Chondrocyte (in vitro differentiated cells): ENCODE measurements around the gene GSTT4. TPM values are rescaled to one million over a fixed set of nuclear protein-coding genes. Genes with fewer than 3 reads are reported as not detected.

Experiments
- DNase-seq: peaks from one replicate; pipeline ENCODE4 v3.0.0; 2021; ENCODE audit warnings: mixed read lengths, low spot score
- H3K27ac Mint-ChIP-seq: one replicate; pipeline ENCODE4 v1.8.0; 2021; ENCODE audit warnings: mild to moderate bottlenecking, moderate library complexity, mixed read lengths; ENCODE audit not compliant: unreplicated experiment
- H3K27me3 Mint-ChIP-seq: 2 replicates; pipeline ENCODE4 v1.8.0; 2021; ENCODE audit warnings: low read depth, mixed read lengths
- H3K36me3 Mint-ChIP-seq: 2 replicates; pipeline ENCODE4 v1.8.0; 2021; ENCODE audit warnings: low read depth, mixed read lengths
- H3K4me1 Mint-ChIP-seq: 2 replicates; pipeline ENCODE4 v1.8.0; 2021; ENCODE audit warnings: low read depth, mild to moderate bottlenecking, mixed read lengths
- H3K4me3 Mint-ChIP-seq: one replicate; pipeline ENCODE4 v1.8.0; 2021; ENCODE audit warnings: mild to moderate bottlenecking, moderate library complexity, mixed read lengths; ENCODE audit not compliant: unreplicated experiment
- H3K9me3 Mint-ChIP-seq: 2 replicates; pipeline ENCODE4 v1.8.0; 2021; ENCODE audit warnings: low read depth, mixed read lengths
- CTCF ChIP-seq: fragments of 200-600 bp; sonication (generic); IDR thresholded peaks from 2 replicates; pipeline ENCODE4 v1.5.0; 2021; ENCODE audit warnings: antibody characterized with exemption, mild to moderate bottlenecking, moderate library complexity
- long read RNA-seq: library from polyadenylated mRNA; stranded (forward); transcript quantifications from one replicate; pipeline ENCODE4 v2.0.0, GENCODE V29; 2021
- total RNA-seq: library from RNA; stranded (reverse); gene quantifications from 3 replicates; pipeline ENCODE4 v1.2.1, GENCODE V29; 2021

The GSTT4 gene
- not detected in 3 replicates for total RNA-seq
- long read RNA-seq = 0 reads

GRCh38 chr22:24005201-24005600 is at the start of gene GSTT4:
TSS of gene GSTT4 (minus strand) at chr22:24005453. CDS start at chr22:24005356, 97 bp downstream.
- no peaks in the 10 kb centered on the region for H3K27me3 Mint-ChIP-seq
- H3K36me3 Mint-ChIP-seq = no peaks in the 10 kb centered on the region
- no peaks in the 10 kb centered on the region for H3K9me3 Mint-ChIP-seq
- no peak for DNase-seq
- H3K4me3 Mint-ChIP-seq = no peak within 1 kb of the TSS
- H3K4me1 Mint-ChIP-seq = no peaks in the 10 kb centered on the region
- TF ChIP-seq CTCF = no peak
- no peak within 1 kb of the TSS for H3K27ac Mint-ChIP-seq

GRCh38 chr22:24054356-24054755 is 49.1 kb upstream of the GSTT4 start:
- no peak overlapping the region for H3K4me3 Mint-ChIP-seq
- no peaks in the 10 kb centered on the region for H3K27me3 Mint-ChIP-seq
- H3K9me3 Mint-ChIP-seq = no peaks in the 10 kb centered on the region
- TF ChIP-seq CTCF = no peak
- no peak for DNase-seq
- peaks cover 43% of the 10 kb centered on the region for H3K36me3 Mint-ChIP-seq
- peaks cover 38% of the 10 kb centered on the region for H3K4me1 Mint-ChIP-seq
- H3K27ac Mint-ChIP-seq = no peak overlapping the region

GRCh38 chr22:24053481-24054226 is 48.4 kb upstream of the GSTT4 start:
- DNase-seq = no peak
- Mint-ChIP-seq H3K9me3 (no peaks in the 10 kb centered on the region), H3K27me3 (no peaks in the 10 kb centered on the region), H3K36me3 (peaks cover 44% of the 10 kb centered on the region), H3K27ac (no peak overlapping the region), H3K4me3 (no peak overlapping the region), H3K4me1 (peaks cover 31% of the 10 kb centered on the region)
- no peak for TF ChIP-seq CTCF

GRCh38 chr22:24051568-24051967 is 46.3 kb upstream of the GSTT4 start:
- no peak for TF ChIP-seq CTCF
- Mint-ChIP-seq H3K9me3 (no peaks in the 10 kb centered on the region), H3K4me3 (no peak overlapping the region), H3K27me3 (no peaks in the 10 kb centered on the region), H3K4me1 (peaks cover 28% of the 10 kb centered on the region), H3K36me3 (peaks cover 34% of the 10 kb centered on the region), H3K27ac (peak overlapping the region; percentile 68)
- no peak for DNase-seq

- H3K4me1 Mint-ChIP-seq = peaks cover 28% of the 10 kb centered on the region
- peaks cover 33% of the 10 kb centered on the region for H3K36me3 Mint-ChIP-seq
- peak overlapping the region; percentile 33 for H3K27ac Mint-ChIP-seq
- no peak overlapping the region for H3K4me3 Mint-ChIP-seq
- no peaks in the 10 kb centered on the region for H3K27me3 Mint-ChIP-seq
- DNase-seq = no peak
- no peak for TF ChIP-seq CTCF
- H3K9me3 Mint-ChIP-seq = no peaks in the 10 kb centered on the region
These were observed 45.8 kb upstream of the GSTT4 start for GRCh38 chr22:24051028-24051427.
